Lower leg skin (tissue), 3 donors: ENCODE results near the gene NTM.

Experiments used
- CTCF ChIP-seq, 3 donors: fragments of 450-650 bp; IDR thresholded peaks; one replicate each; pipeline ENCODE4 v1.5.1; 2016; ENCODE audit warnings: antibody characterized with exemption in 3 of 3, mild to moderate bottlenecking in 3 of 3, moderate library complexity in 2 of 3
- POLR2A ChIP-seq, 2 donors: fragments of 450-650 bp; IDR thresholded peaks; one replicate each; pipeline ENCODE4 v1.6.1; 2016 to 2017; ENCODE audit warnings: antibody characterized with exemption in 2 of 2, mild to moderate bottlenecking in 1 of 2, moderate library complexity in 1 of 2

GRCh38 chr11:131409345-131409744, 38.9 kb downstream of the NTM start:
- TF ChIP-seq CTCF (IDR thresholded peaks at IDR 0.05) (no peak), POLR2A (IDR thresholded peaks at IDR 0.05) (no peak)
